H9 (cell line): ENCODE data around the gene SRL. TPM values are rescaled to one million over a fixed set of nuclear protein-coding genes. Genes with fewer than 3 reads are reported as not detected.

Experiments
- DNase-seq: peaks from one replicate; pipeline ENCODE4 v3.0.0-alpha.2; 2017
- H2AFZ ChIP-seq: one replicate; pipeline ENCODE4 v1.6.1; 2013; ENCODE audit warnings: mild to moderate bottlenecking, low read length, control low read depth, moderate library complexity
- H2AK5ac ChIP-seq: 2 replicates; pipeline ENCODE4 v1.6.1; 2013; ENCODE audit warnings: low read length, control low read depth, mixed read lengths; ENCODE audit not compliant: insufficient read length
- H2BK120ac ChIP-seq: one replicate; pipeline ENCODE4 v1.6.1; 2013; ENCODE audit warnings: low read depth, mild to moderate bottlenecking, low read length, control low read depth, inconsistent platforms; ENCODE audit not compliant: poor library complexity, severe bottlenecking
- H2BK12ac ChIP-seq: 2 replicates; pipeline ENCODE4 v1.6.1; 2013; ENCODE audit warnings: low read length, control low read depth, mixed read lengths, low read depth; ENCODE audit not compliant: insufficient read length
- H2BK15ac ChIP-seq: 2 replicates; pipeline ENCODE4 v1.6.1; 2013; ENCODE audit warnings: low read depth, low read length, control low read depth
- H2BK20ac ChIP-seq: one replicate; pipeline ENCODE4 v1.6.1; 2013; ENCODE audit warnings: low read depth, mild to moderate bottlenecking, low read length, control low read depth, inconsistent platforms; ENCODE audit not compliant: poor library complexity, severe bottlenecking
- H2BK5ac ChIP-seq: 2 replicates; pipeline ENCODE4 v1.6.1; 2013; ENCODE audit warnings: low read length, control low read depth, mixed read lengths; ENCODE audit not compliant: insufficient read length
- H3K14ac ChIP-seq: 2 replicates; pipeline ENCODE4 v1.6.1; 2013; ENCODE audit warnings: low read length, control low read depth; ENCODE audit not compliant: insufficient read depth
- H3K18ac ChIP-seq: 2 replicates; pipeline ENCODE4 v1.6.1; 2013; ENCODE audit warnings: low read depth, mild to moderate bottlenecking, mixed read lengths, low read length, control low read depth; ENCODE audit not compliant: insufficient read length
- H3K23ac ChIP-seq: 2 replicates; pipeline ENCODE4 v1.6.1; 2013; ENCODE audit warnings: low read length, control low read depth, mixed read lengths, low read depth; ENCODE audit not compliant: insufficient read length
- H3K23me2 ChIP-seq: 2 replicates; pipeline ENCODE4 v1.6.1; 2013; ENCODE audit warnings: low read depth, mild to moderate bottlenecking, mixed read lengths, low read length, control low read depth; ENCODE audit not compliant: insufficient read length, poor library complexity, severe bottlenecking
- H3K27ac ChIP-seq: 2 replicates; pipeline ENCODE4 v1.5.1; 2013; ENCODE audit warnings: low read length, control low read depth, mixed read lengths, low read depth; ENCODE audit not compliant: insufficient read length
- H3K27me3 ChIP-seq: 2 replicates; pipeline ENCODE4 v1.6.1; 2013; ENCODE audit warnings: low read length, control low read depth, inconsistent platforms; ENCODE audit not compliant: insufficient read depth
- H3K4ac ChIP-seq: 2 replicates; pipeline ENCODE4 v1.6.1; 2013; ENCODE audit warnings: low read depth, mild to moderate bottlenecking, control low read depth, inconsistent platforms, low read length, moderate library complexity
- H3K4me1 ChIP-seq: 2 replicates; pipeline ENCODE4 v1.6.1; 2013; ENCODE audit warnings: low read length, control low read depth, inconsistent platforms; ENCODE audit not compliant: insufficient read depth
- H3K4me2 ChIP-seq: 2 replicates; pipeline ENCODE4 v1.6.1; 2013; ENCODE audit warnings: low read length, control low read depth, mixed read lengths; ENCODE audit not compliant: insufficient read length, insufficient read depth
- H3K56ac ChIP-seq: 2 replicates; pipeline ENCODE4 v1.6.1; 2013; ENCODE audit warnings: low read depth, mild to moderate bottlenecking, mixed read lengths, low read length, control low read depth; ENCODE audit not compliant: insufficient read length
- H3K79me1 ChIP-seq: 2 replicates; pipeline ENCODE4 v1.6.1; 2013; ENCODE audit warnings: low read depth, mild to moderate bottlenecking, moderate library complexity, low read length, control low read depth, inconsistent platforms; ENCODE audit not compliant: insufficient read depth, poor library complexity, severe bottlenecking
- H3K79me2 ChIP-seq: 2 replicates; pipeline ENCODE4 v1.6.1; 2013; ENCODE audit warnings: low read length, control low read depth, inconsistent platforms; ENCODE audit not compliant: insufficient read depth
- H3K9ac ChIP-seq: 2 replicates; pipeline ENCODE4 v1.6.1; 2013; ENCODE audit warnings: low read length, control low read depth, mixed read lengths; ENCODE audit not compliant: insufficient read length; ENCODE audit errors: extremely low read depth
- H3K9me3 ChIP-seq: one replicate; pipeline ENCODE4 v1.6.1; 2013; ENCODE audit warnings: low read depth, low read length, inconsistent platforms; ENCODE audit not compliant: control insufficient read depth
- H3T11ph ChIP-seq: one replicate; pipeline ENCODE4 v1.6.1; 2013; ENCODE audit warnings: mild to moderate bottlenecking, low read length, control low read depth, inconsistent platforms
- H4K20me1 ChIP-seq: one replicate; pipeline ENCODE4 v1.6.1; 2013; ENCODE audit not compliant: control insufficient read depth, insufficient read length, insufficient read depth
- H4K5ac ChIP-seq: 2 replicates; pipeline ENCODE4 v1.6.1; 2013; ENCODE audit warnings: low read depth, mild to moderate bottlenecking, mixed read lengths, low read length, control low read depth; ENCODE audit not compliant: insufficient read length
- H4K8ac ChIP-seq: replicated peaks from 2 replicates; pipeline ENCODE4 v1.6.1; 2013; ENCODE audit warnings: low read length, control low read depth, mixed read lengths, low read depth; ENCODE audit not compliant: insufficient read length
- H4K91ac ChIP-seq: 2 replicates; pipeline ENCODE4 v1.6.1; 2013; ENCODE audit warnings: low read depth, mild to moderate bottlenecking, moderate library complexity, mixed read lengths, low read length, control low read depth; ENCODE audit not compliant: insufficient read length
- H3K27ac Mint-ChIP-seq, 3 experiments: 2 replicates in 2 of 3; 3 replicates in 1 of 3; pipeline ENCODE4 v1.8.0; 2020 to 2021; ENCODE audit warnings: mixed read lengths in 3 of 3, mild to moderate bottlenecking in 1 of 3, moderate library complexity in 1 of 3
- H3K27me3 Mint-ChIP-seq: 2 replicates; pipeline ENCODE4 v1.8.0; 2021; ENCODE audit warnings: low read depth, mild to moderate bottlenecking, moderate library complexity, mixed read lengths
- H3K36me3 Mint-ChIP-seq, 3 experiments: 2 replicates in 2 of 3; 3 replicates in 1 of 3; pipeline ENCODE4 v1.8.0; 2020 to 2021; ENCODE audit warnings: low read depth in 3 of 3, mixed read lengths in 3 of 3; ENCODE audit not compliant: insufficient read depth in 1 of 3
- H3K4me1 Mint-ChIP-seq, 2 experiments: 2 replicates each; pipeline ENCODE4 v1.8.0; 2020; ENCODE audit warnings: mixed read lengths in 2 of 2
- H3K4me3 Mint-ChIP-seq, 2 experiments: 2 replicates in 1 of 2; 3 replicates in 1 of 2; pipeline ENCODE4 v1.8.0; 2020 to 2021; ENCODE audit warnings: mild to moderate bottlenecking in 2 of 2, mixed read lengths in 2 of 2, moderate library complexity in 1 of 2
- H3K9me3 Mint-ChIP-seq, 2 experiments: 2 replicates in 1 of 2; 3 replicates in 1 of 2; pipeline ENCODE4 v1.8.0; 2020; ENCODE audit warnings: mild to moderate bottlenecking in 2 of 2, mixed read lengths in 2 of 2, moderate library complexity in 1 of 2
- WGBS: extraction: QIAGEN DNeasy Blood & Tissue Kit; methylation state at CpG from one replicate; pipeline ENCODE4 v1.1.7; 2013; ENCODE audit warnings: missing lambda C conversion rate, low lambda C conversion rate, mixed read lengths; ENCODE audit not compliant: insufficient read length; ENCODE audit errors: extremely low coverage; 5-methylcytosine and 5-hydroxymethylcytosine counted together
- total RNA-seq: library from RNA; stranded (reverse); gene quantifications from 2 replicates; pipeline ENCODE4 v1.2.1, GENCODE V29; 2021
- TF ChIP-seq, protein P1 (sequence below): fragments of 200-600 bp; sonication (generic); conservative IDR thresholded peaks from 3 replicates; pipeline ENCODE4 v1.8.0; 2021; ENCODE audit warnings: antibody characterized with exemption, mild to moderate bottlenecking

SRL gene
- total RNA-seq, 1 experiment from 2014 or later: not detected

DNA sequence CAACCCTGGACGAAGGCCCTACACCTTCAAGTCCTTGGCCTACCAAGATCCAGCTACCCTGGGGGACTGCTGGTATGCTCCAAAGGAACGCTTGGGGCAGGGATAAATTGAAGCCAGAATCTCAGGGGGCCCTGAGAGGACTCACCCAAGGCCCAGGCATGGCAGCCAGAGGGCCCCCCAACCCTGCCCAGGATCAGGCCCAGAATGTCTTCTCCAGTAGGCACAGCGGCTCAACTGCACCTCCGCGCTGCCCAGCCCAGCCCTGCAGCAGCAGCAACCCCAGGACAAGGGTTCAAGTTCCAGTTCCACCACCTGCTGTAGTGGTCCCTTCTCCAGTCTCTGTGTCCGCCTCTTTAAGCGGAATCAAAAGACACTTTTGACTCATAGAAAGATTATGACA, 28.7 kb upstream of the SRL start:
- no CpG with 5 or more reads among the region's 7 CpGs for WGBS

More for the DNA sequence above, 28.7 kb upstream of the SRL start:
- Histone ChIP-seq H3K27ac (no peak overlapping the region), H4K20me1 (no peaks in the 10 kb centered on the region), H2BK20ac (no peak overlapping the region), H3K27me3 (no peaks in the 10 kb centered on the region), H3K56ac (no peak overlapping the region), H3K9me3 (no peaks in the 10 kb centered on the region), H2BK12ac (no peak overlapping the region), H3K79me1 (peaks cover 6% of the 10 kb centered on the region), H4K8ac (no peak overlapping the region), H3K9ac (no peak overlapping the region), H4K5ac (no peak overlapping the region), H2BK120ac (no peak overlapping the region), H3K23me2 (peaks cover 11% of the 10 kb centered on the region), H2BK5ac (no peak overlapping the region), H3K18ac (peak overlapping the region; percentile 21), H3K14ac (no peak overlapping the region), H3K23ac (no peak overlapping the region), H2AK5ac (no peak overlapping the region), H3K4me1 (peaks cover 3% of the 10 kb centered on the region; the same call in 1 of the 2 replicates), H3K4me2 (peak overlapping the region; percentile 68), H4K91ac (no peak overlapping the region), H3K79me2 (peaks cover 33% of the 10 kb centered on the region; the same call in 1 of the 2 replicates), H2BK15ac (no peak overlapping the region), H2AFZ (no peak overlapping the region), H3T11ph (no peak overlapping the region), H3K4ac (no peak overlapping the region)
- DNase-seq: no peak
- H3K4me3 Mint-ChIP-seq: peak overlapping the region; percentile 85 to 91
- no peaks in the 10 kb centered on the region; the same call in 1 of the 2 replicates for H3K27me3 Mint-ChIP-seq
- TF ChIP-seq, protein P1, sequence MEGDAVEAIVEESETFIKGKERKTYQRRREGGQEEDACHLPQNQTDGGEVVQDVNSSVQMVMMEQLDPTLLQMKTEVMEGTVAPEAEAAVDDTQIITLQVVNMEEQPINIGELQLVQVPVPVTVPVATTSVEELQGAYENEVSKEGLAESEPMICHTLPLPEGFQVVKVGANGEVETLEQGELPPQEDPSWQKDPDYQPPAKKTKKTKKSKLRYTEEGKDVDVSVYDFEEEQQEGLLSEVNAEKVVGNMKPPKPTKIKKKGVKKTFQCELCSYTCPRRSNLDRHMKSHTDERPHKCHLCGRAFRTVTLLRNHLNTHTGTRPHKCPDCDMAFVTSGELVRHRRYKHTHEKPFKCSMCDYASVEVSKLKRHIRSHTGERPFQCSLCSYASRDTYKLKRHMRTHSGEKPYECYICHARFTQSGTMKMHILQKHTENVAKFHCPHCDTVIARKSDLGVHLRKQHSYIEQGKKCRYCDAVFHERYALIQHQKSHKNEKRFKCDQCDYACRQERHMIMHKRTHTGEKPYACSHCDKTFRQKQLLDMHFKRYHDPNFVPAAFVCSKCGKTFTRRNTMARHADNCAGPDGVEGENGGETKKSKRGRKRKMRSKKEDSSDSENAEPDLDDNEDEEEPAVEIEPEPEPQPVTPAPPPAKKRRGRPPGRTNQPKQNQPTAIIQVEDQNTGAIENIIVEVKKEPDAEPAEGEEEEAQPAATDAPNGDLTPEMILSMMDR: no peak
- no peaks in the 10 kb centered on the region for H3K9me3 Mint-ChIP-seq
- H3K4me1 Mint-ChIP-seq: peaks cover 6 to 16% of the 10 kb centered on the region in 2 experiments; a peak in 3 of 4 replicates
- peaks cover 6 to 26% (median 8%) of the 10 kb centered on the region in 3 experiments; a peak in 6 of 7 replicates for H3K36me3 Mint-ChIP-seq
- H3K27ac Mint-ChIP-seq: peak overlapping the region in 1 of 3 experiments; percentile 98; a peak in 1 of 7 replicates
